HS-5 (cell line): ENCODE data around the gene HSD3B7.

ENCODE experiments used
- DNase-seq: peaks from one replicate; pipeline ENCODE4 v3.0.0-alpha.2; 2012; ENCODE audit warnings: low read depth

Gene HSD3B7

DNA sequence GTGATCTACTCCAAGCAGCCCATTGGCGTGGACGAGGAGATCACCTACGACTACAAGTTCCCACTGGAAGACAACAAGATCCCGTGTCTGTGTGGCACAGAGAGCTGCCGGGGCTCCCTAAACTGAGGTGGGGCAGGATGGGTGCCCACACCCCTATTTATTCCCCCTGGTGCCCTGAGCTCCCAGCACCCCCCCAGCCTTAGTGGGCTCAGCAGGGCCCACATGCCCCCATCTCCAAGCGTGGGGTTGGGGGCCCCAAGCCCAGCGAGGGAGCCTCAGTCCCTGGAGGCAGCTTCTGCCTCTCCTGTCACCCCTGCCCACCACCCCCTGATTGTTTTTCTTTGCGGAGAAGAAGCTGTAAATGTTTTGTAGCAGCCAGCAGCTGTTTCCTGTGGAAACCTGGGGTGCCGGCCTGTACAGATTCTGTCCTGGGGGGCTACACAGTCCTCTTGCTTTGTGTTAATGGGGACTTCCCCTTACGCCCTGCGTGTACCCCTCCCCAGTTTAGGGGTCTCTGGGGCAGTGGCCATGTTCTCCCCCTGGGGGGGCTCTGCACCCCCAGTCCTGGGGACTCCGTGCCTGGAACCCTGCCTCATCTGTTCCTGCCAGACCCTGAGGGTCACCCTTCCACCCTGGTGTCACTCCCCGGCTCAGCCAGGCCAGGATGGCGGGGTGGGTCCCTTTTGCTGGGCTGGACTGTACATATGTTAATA lies 953 bp upstream of the HSD3B7 start:
- DNase-seq = no peak

- DNase-seq = no peak
These were observed 558 bp downstream of the HSD3B7 start for GRCh38 chr16:30985401-30986128.

DNA sequence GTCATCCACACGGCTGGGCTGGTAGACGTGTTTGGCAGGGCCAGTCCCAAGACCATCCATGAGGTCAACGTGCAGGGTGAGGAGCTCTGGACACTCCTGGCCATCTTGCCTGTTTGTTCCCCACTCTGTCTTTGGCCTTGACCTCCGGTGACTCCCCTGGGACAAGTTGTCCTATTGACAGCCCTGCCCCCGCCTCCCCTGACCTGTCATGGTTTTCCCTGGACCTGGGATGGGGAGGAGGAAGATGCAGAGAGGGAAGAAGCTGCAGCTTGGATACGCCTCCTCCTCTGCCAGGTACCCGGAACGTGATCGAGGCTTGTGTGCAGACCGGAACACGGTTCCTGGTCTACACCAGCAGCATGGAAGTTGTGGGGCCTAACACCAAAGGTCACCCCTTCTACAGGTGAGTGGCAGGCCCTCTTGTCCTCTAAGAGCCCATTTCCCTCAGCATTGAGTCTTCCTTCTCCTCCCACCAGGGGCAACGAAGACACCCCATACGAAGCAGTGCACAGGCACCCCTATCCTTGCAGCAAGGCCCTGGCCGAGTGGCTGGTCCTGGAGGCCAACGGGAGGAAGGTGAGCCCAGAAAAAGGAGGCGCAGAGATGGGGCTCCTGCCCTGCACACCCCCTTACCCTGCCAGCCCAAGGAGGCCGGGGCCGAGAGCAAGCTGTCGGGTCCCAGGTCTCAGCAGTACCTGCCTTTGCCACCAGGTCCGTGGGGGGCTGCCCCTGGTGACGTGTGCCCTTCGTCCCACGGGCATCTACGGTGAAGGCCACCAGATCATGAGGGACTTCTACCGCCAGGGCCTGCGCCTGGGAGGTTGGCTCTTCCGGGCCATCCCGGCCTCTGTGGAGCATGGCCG lies 1.4 kb downstream of the HSD3B7 start:
- no peak for DNase-seq

- no peak for DNase-seq
These were observed 2.7 kb downstream of the HSD3B7 start for GRCh38 chr16:30987581-30988190.

DNA sequence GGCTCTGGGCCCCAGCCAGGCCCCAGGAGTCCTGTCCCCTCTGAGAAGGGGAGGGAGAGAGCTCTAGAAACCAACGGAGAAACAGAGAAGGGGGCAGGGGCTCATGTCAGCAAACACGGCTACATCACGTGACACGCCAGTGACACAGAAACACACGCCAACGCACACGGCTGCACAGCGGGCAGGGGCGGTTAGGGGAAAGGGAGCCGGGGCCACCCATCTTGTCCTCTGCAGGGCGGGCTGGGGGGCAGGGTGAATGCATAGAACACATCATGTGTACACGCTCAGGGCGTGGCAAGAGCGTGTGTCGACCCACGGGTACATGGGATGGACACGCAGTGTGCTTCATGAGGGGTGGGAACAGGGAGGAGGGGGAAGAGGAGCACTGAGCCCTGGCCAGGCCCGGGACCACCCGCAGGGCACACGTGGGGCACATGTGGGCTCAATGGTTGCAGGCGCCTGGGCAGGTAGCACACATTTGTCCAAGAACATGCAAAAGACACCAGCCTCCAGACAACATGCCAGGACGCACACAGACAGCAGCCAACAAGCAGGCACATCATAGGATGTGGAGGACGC lies 4.6 kb downstream of the HSD3B7 start:
- no peak for DNase-seq

DNA sequence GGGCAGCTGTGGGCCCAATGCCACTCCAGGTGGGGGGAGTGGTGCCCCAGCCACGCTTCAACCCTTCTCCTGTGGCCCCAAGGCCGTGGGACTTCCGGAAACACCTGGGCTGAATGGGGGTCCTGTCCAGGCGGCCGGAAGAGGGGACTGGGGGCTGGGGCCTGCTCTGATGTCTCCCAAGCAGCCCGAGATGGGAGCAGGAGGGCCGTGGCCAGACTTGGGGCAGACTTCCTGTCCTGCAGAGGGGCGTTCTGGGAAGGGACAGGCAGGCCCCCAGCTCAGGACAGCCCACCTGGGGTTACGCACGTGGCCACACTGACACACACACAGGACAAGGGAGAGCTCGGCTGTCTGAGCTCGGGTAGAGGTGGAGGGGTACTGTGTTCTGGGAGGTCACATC lies 5.1 kb downstream of the HSD3B7 start:
- DNase-seq = no peak

- no peak for DNase-seq
These were observed 6.0 kb downstream of the HSD3B7 start for GRCh38 chr16:30991052-30991451.

- DNase-seq = no peak
These were observed 7.3 kb downstream of the HSD3B7 start for GRCh38 chr16:30992276-30992780.

GRCh38 chr16:30992931-30993816 lies 8.2 kb downstream of the HSD3B7 start:
- DNase-seq = no peak

GRCh38 chr16:30995927-30996323 lies 10.9 kb downstream of the HSD3B7 start:
- DNase-seq = no peak

GRCh38 chr16:30996324-30996984 lies 11.4 kb downstream of the HSD3B7 start:
- no peak for DNase-seq

- no peak for DNase-seq
These were observed 12.1 kb downstream of the HSD3B7 start for GRCh38 chr16:30996985-30997724.

DNA sequence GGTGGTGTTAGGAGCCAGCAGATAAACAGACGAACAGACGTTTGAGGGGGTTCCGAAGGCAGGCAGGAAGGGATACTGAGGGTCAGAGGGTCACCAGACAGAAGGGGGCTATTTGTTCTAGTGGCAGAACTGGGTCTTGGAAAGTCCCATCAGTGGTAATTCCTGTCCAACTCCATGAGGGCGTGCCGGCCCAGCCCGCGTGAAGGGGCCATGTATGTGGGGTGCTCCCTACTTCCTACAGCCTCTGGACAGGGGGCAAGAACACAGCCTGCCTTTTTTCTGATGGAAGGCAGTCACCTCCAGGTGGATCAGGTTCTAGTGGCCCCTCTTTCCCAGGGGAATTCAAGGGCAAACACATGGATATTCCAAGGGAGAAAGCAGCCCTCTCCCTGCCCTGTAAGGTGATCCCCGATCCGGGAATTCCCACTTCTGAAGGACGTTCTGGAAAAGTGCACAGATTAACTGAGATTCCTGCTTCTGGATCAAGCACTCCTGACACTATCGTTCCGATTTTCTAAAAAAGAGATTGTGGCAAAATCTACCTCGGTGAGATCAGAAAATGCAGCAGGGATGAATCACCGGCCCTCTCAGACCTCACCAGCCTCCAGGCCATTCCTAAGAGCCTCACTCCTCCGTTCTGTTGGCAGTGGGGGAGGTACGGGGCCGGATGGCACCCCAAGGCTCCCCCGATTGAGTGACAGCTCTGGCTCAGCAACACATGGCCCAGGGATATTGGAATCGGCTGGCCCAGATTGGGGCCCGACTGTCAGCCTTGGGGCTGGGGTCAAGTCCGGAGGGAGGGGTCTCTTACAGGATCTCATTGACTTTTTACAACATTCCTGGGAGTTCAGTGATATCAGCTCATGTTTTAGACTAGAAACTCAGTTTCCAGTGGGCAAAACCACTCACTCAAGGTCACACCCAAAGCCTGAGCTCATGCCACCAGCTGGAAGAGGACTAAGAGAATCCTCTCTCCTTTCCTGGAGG lies 13.0 kb downstream of the HSD3B7 start:
- DNase-seq = peak; percentile 87

- no peak for DNase-seq
These were observed 14.1 kb downstream of the HSD3B7 start for GRCh38 chr16:30998852-30999761.

DNA sequence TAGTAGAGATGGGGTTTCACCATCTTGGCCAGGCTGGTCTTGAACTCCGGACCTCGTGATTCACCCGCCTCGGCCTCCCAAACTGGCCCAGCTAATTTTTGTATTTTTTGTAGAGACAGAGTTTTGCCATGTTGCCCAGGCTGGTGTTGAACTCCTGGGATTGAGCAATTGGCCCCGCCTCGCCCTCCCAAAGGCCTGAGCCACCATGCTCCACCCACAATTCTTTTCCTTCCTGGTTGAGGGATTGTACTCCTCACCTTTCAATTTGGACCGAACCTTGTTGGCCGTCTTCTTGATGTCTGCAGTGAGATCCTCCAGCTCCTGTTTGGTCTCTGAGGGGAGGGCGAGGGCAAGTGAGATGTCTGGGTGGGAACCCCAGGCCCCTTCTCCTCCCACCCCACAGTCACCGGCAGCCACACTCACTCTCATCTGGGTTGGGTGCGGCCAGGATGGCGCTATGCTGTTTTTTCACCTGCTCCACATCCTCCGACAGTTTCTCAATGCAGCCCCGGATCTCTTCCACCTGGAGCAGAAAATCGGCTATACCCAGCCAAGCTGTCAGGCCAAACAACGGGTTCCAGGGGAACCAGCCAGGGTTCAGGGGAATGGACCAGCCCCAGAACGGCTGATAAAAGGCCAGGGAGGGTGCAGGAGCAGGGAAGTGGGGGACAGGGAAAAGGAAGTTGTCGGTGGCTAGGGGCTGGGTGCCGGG lies 15.8 kb downstream of the HSD3B7 start:
- DNase-seq = no peak

- DNase-seq = no peak
These were observed 16.7 kb downstream of the HSD3B7 start for GRCh38 chr16:31001507-31002249.
